K562 treated with DMSO at 1 percent for 48 hours (cell line): ENCODE measurements around the gene TUBB4A. TPM values are rescaled to one million over a fixed set of nuclear protein-coding genes. Genes with fewer than 3 reads are reported as not detected.

ENCODE experiments used
- total RNA-seq: library from RNA; unstranded; fragments of 300-600 nt; gene quantifications from 2 replicates; pipeline ENCODE4 v1.2.3, GENCODE V29; 2022; ENCODE audit warnings: low replicate concordance; ENCODE audit errors: extremely low read depth

TUBB4A gene
- not detected in 2 replicates for total RNA-seq

DNA sequence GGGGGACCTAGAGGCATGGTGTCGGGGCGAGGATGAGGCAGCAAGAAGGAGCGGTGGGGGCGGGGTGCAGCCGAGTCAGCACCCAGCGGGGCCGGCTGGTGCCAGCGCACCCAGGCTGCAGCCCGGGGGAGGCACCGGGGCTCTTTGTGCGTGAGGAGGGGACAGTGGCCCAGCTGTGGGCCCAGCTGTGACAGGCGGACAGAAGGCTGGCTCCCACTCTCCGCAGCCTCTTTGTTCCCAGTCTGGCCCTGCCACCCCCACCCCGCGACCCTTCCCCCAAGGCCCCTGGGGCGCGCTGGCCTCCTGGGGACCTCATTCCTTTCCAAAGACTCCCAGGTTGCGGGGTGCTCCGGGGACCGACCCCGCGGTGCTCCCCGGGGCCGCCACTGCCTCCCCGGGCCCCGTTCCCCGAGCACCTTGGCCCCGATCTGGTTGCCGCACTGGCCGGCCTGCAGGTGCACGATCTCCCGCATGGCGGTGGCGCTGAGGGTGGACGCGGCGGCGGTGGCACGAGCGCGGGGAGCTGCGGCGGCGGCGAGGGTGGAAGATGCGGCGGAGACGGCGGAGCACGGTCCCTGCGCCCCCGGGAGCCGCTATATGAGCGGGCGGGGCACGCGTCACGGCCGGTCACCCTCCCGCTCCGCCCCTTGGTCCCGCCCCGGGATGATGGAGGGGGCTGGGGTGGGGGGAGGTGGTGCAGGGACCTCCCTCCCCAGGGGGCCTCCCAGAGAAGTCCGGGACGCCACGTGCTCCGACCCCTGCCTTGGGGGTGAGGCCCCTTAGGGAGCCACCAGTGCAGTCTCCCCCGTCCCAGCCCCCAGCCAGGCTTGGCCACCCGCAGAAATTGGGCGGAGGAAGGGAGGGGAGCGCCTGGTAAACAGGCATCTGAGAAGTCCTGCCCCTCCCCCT, at the start of gene TUBB4A:
TUBB4A (minus strand) TSS at position 570 of the 909 bp plus-strand sequence; CDS start at position 473, 97 bp downstream.

DNA sequence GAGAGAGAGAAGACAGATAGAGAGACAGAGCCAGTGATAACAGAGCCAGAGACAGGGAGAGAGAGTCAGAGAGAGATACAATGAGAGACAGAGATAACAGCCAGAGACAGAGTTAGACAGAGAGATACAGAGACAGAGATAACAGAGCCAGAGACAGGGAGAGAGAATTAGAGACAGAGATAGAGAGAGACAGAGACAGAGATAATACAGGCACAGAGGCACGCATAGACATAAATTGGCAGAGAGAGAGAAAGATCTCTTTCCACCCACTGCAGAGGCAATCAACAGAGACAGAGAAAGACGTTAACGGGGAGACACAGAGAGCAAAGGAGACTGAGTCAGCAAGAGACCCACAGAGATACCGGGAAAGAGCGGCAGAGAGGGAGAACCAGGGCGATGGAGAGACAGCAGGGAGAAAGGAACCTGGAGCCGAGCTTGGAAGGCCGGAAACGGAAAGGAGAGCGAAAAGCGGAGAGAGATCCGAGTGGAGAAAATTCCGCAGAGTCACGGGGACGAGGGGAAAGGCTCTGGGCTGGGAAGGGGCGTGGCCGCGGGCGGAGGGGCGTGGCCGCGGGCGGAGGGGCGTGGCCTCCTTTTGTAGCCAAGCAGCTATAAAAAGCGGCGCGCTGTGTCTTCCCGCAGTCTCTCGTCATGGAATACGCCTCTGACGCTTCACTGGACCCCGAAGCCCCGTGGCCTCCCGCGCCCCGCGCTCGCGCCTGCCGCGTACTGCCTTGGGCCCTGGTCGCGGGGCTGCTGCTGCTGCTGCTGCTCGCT, 28.5 kb upstream of the TUBB4A start, which contains the start of gene TNFSF9:
TNFSF9 (plus strand) TSS at position 641 of the 777 bp plus-strand sequence; CDS start at position 652, 11 bp downstream.

DNA sequence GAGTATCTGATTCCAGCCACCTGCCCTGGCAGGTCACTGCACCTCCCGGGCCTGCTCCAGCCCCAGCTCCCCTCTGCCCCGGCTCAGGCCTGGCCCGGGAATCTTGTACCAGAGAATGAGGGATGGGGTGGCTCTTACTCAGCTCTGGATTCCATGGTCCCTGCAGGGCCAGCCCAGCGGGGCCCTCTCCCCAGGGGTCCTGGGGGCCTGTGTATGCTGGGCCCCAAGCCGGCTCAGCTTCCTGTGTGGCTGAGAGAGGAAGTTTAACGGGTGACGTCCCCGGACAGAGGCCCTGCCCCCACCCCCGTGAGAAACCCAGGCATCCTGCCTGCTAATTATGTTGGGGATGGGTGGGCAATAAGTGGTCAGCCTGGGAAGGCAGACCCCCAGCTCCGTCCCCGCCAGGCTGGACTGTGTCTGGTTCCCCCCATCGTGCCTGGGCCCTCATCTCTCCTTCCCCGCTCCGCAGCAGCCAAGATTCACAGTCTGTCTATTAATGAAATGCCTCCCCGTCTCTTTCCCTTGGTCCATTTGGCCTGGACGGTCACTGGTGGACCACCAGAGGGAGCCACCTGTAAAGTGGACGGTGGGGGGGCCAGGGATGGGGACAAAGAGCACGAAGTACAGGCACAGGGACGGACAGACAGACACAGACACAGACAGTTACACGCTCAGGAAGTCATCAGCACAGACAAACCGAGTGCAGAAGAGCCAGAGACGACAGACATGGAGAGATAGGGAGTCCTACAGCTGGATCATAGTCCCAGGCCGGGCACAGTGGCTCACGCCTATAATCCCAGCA, 20.4 kb downstream of the TUBB4A start, which contains the start of gene DENND1C:
DENND1C (minus strand) TSS at position 247 of the 802 bp plus-strand sequence; CDS start at position 155, 92 bp downstream.

DNA sequence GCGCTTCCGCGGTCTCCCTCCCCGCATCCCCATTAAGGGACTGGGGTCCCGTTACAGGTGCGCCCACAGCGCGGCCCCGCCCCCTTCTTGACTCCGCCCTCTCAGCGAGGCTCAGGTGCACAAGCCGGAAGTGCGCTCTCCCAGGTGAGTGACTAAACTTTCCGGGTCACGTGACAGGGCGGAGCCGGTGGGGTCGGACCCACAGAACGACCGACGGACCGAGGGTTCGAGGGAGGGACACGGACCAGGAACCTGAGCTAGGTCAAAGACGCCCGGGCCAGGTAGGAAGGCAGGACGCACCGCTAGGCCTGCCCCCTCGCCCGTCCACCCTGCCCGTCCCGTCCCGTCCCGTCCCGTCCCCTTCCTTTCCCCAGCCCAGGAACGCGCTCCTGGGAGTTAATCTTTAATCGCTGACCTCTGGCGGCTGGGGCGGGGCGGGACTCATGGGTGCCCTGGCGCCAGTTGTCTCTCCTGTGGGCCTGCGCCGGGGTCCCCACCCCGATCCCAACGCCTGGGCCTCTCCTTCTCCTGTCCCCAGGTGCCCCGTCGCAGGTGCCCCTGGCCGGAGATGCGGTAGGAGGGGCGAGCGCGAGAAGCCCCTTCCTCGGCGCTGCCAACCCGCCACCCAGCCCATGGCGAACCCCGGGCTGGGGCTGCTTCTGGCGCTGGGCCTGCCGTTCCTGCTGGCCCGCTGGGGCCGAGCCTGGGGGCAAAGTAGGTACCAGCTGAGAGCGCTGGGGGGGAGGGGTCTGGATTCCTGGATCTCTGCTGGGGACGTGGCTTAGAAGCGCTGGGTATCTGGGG, 37.8 kb downstream of the TUBB4A start, which contains the start of gene CRB3:
CRB3 (plus strand) TSS at position 202 of the 804 bp plus-strand sequence; CDS start at position 633, 431 bp downstream.

DNA sequence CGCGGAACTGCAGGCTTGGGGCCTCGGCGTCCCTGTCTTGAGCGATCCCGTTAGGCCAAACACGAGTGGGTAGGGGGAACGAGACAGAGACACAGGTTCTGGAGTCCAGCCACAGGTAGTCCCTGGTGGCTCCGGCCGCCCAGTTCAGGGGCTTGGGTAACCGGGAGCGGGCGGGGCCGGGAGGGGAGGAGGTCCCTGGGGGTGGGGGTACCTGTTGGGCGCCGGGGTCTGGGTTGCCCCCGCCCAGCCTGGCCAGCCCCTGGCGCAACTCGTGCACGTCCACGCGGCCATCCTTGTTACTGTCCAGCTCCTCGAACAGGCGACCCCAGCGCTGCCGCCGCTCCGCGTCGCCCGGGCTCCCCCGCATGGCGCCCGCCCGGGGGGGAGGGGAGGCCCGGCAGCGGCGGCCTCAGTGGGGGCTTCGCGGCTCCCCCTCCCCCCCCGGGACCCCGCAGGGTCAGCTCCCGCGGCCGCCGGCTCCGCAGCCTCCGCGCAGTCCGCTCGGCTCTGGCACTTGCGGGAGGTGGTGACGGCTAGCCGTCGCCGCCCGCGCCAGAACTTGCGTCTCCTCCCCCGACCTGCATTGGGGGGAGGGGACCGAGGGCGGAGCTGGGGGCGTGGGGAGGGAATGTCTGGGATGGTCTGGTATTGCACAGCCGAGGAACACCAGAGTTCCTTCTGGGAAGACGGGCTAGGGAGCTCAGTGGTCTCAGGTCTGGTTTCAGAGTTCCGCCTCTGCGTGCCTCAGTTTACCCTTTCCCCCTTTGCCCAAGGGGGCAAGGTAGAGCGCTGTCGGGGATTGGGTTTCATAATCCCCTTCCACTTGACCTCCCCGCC, 42.6 kb downstream of the TUBB4A start, which contains the start of gene SLC25A23:
SLC25A23 (minus strand) TSS at position 531 of the 837 bp plus-strand sequence; CDS start at position 367, 164 bp downstream.

Other genes starting within 250 kb of the TUBB4A start
- not detected in 2 replicates for gene MLLT1, start 222.3 kb downstream of the TUBB4A start, total RNA-seq
- not detected in 2 replicates for gene ACER1, start 168.7 kb downstream of the TUBB4A start, total RNA-seq
- gene CLPP, start 140.8 kb downstream of the TUBB4A start, total RNA-seq: not detected in 2 replicates
- gene ALKBH7, start 129.5 kb downstream of the TUBB4A start, total RNA-seq: not detected in 2 replicates
- not detected in 2 replicates for gene PSPN, start 126.4 kb downstream of the TUBB4A start, total RNA-seq
- not detected in 2 replicates for gene GTF2F1, start 109.1 kb downstream of the TUBB4A start, total RNA-seq
- gene KHSRP, start 77.5 kb downstream of the TUBB4A start, total RNA-seq: not detected in 2 replicates
- gene SLC25A41, start 68.5 kb downstream of the TUBB4A start, total RNA-seq: not detected in 2 replicates
- not detected in 2 replicates for gene SLC25A23, start 42.5 kb downstream of the TUBB4A start, total RNA-seq
- not detected in 2 replicates for gene CRB3, start 38.0 kb downstream of the TUBB4A start, total RNA-seq
- not detected in 2 replicates for gene DENND1C, start 20.5 kb downstream of the TUBB4A start, total RNA-seq
- not detected in 2 replicates for gene TNFSF9, start 28.7 kb upstream of the TUBB4A start, total RNA-seq
- not detected in 2 replicates for gene CD70, start 88.8 kb upstream of the TUBB4A start, total RNA-seq
- gene TNFSF14, start 167.9 kb upstream of the TUBB4A start, total RNA-seq: not detected in 2 replicates
- gene C3, start 218.3 kb upstream of the TUBB4A start, total RNA-seq: not detected in 2 replicates
- not detected in 2 replicates for gene GPR108, start 235.3 kb upstream of the TUBB4A start, total RNA-seq
- gene TRIP10, start 237.4 kb upstream of the TUBB4A start, total RNA-seq: not detected in 2 replicates